HG03139 (cell line): ENCODE results near the gene NMNAT2.
"Not testable (repeated sequence)": the region's sequence is repeated elsewhere in the genome, so short reads cannot be mapped to it uniquely, and the experiment has no call there.

ENCODE experiments used
- ATAC-seq: cut with Tn5 transposase; IDR thresholded peaks from one replicate; pipeline ENCODE4 v1.9.1; 2021; ENCODE audit not compliant: unreplicated experiment

NMNAT2 gene

DNA sequence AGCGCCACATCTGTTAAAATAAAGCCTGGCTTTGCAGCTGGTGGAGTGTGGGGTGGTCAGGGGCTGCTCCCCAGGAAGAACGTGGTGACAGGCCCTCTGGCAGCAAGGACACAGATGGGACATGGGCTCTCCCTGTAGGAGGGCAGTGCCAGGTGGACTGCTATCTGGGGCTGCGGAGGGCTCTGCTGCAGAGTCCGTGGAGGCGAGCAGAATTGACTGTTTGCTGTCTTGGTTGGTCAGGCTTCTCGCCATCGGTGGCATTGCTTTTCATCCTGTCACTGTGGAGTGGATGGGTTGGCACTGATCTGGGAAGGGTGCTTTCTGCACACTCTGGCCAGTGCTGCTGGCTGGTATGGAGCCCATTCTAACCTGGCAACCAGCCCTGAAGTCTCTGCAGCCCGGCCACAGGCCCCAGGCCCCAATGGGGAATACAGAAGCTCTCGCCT is 129.1 kb downstream of the NMNAT2 start:
- no peak for ATAC-seq

DNA sequence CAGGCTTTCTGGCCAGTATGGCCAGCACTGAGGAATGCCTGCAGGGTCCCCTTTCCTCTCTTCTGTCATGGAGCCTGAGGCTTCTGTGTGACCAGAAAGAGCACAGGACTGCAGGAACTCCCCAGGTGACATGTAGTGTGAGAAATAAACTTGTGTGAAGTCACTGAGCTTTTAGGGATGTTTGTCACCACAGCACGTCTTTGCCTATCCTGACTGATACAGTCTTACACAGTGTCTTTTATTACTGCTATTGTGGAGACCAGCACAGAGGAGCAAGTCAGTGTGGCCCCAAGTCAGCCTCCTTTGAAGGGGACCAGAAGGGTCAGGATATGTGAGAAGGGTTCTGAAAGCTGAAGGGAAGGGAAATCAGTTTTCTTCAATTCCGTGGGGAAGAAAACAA is 129.6 kb downstream of the NMNAT2 start:
- no peak for ATAC-seq

DNA sequence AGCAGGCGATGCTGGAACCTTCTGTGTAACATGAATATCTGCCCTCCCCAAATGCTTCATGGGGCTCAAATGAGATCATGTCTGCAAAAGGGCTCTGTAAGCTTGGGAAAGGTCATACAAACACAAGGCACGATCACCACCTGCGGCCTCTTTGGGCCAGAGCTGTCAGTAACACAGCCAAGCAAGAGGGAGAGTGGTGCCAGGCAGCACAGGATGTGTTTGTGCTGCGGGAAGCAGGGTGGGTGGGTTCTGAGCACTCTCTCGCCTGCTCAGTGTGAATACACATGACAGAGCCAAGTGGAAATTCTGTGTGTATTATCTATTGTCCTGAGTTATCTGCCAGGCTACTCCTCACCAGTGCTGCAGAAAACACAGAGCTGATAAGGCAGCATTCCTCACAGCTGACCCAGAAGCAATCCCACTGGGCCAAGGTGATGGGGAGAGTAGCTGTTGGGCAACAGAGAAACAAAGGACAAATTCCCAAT is 130.9 kb downstream of the NMNAT2 start:
- no peak for ATAC-seq

DNA sequence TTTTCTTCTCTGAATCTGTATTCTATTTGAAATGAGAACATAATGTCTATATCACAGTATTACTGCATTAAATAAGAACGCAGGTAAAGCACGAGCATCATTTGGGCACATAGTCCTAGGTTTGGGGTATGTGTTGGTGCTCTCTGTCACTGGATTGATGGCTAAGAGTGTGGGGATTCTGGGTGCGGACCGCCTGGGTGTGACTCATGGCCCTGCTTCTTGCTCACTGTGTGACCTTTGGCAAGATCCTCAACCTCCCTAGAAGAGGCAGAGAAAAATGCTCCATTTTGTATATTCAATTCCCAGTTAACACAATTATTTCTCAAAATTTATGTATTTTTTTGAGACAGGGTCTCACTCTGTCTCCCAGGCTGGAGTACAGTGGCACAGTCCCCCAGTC is 132.4 kb downstream of the NMNAT2 start:
- ATAC-seq, result no peak

DNA sequence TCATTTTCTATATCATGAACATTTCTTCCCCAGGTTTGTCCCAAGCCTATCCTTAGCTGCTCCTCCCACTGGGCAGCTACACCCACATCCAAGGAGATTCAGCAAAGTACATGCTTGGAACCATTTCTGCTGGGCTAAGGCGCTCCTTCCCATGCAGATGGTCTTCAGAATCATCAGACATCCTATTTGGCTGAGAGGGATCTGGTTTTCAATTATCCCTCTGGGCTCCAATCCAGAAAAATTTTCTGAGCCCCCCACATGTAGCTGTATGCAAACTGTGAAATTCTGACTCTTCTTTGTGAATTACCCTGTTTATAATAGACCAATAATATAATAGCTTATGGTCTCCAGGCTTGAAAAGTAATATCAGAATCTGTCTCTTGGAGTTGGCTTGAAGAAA is 132.9 kb downstream of the NMNAT2 start:
- no peak for ATAC-seq

DNA sequence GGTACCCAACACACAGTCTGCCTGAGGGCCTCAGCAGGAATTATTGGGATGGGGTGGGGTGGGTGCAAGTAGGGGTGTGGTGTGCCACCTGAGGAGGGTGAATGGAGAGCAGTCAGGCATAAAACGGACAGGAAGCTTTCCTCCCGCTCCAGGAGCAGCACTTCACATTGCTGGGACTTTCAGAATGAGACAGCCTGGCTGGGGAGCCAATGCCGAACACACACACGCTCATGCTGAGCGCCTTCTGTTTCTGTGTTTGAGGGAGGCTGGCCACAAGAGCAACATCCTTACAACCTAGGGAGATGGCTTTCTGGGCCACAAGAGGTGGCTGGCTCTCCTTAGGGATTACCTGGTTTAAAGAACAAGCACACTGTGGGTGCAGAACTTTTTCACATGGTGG is 134.1 kb downstream of the NMNAT2 start:
- no peak for ATAC-seq

DNA sequence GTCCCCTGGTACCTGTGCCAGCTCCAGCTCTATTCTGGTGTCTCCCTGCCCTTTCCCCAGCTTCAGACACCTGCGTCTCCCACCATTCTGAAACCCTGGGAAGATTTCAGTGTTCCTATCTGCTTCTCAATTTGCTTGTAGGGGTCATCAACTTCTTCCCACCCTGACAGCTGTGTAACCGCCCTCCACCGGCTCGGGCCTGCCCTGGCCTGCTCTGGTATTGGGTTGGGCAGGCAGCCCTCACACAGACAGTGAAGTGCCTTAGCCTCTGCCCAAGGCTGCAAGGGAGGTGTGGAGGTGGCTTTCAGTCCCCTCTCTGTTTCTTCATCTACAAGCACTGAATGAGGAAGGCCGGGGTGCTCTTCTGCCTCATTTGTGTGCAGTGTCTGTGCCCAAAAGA is 134.9 kb downstream of the NMNAT2 start:
- no peak for ATAC-seq

DNA sequence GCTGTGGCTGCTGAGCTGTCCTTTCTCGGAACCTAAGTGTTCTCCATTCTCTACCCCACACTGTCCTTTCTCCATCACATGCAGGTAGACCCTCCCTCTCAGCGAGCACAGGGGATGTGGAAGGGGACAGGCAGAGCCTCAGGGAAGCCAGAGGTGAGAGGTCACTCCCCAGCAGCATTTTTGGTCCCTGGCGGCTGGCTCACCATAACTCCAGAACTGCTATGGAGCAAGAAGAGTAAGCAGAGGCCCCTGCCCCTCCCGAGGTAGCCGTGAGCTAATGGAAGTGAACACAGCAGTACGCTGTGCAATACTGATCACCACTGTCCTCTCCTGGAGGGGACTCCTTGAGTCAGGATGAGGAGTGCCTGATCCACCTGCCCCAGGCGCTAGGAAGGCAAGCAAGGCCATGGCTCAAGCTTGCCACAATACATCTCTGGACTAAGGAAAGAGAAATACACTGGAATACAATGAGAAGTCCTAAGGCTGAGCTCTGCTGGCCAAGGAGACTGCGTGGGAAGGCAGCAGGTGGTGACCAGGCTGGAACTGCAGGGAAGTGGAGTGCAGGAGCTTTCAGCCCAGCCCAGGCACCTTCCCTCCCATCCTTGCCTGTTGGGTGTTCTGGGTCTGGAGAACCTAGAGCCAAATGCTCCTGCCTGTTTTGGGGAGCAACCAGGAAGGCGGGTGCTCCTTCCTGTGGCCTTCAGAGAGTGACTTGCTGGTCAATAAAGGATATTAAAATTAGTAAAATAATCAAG is 135.9 kb downstream of the NMNAT2 start:
- no peak for ATAC-seq

DNA sequence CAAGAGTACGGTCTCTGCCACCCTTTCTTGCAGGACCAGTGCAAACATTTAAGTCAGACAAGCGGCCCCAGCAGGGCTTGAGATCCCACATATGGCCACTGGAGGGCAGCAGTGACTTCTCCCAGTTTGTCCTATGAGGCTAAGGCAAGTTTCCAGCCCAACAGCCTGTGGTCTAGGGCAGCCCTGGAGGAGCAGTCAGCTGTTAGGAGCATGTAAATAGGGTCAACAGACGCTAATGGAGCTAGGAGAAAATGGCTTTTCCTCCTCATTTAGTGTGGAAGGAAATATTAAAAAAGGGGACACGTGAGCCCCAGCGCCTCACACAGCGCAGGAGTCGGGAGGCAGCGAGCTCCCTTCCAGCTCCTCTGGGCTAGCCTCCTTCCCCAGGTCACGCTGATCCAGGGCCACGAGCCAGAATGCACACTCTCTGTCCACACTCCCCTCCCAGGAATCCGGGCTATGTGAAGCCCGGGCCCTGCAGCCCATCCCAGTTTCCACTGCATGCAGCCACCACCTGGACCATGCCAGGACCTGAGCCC is 136.6 kb downstream of the NMNAT2 start:
- ATAC-seq, result no peak

DNA sequence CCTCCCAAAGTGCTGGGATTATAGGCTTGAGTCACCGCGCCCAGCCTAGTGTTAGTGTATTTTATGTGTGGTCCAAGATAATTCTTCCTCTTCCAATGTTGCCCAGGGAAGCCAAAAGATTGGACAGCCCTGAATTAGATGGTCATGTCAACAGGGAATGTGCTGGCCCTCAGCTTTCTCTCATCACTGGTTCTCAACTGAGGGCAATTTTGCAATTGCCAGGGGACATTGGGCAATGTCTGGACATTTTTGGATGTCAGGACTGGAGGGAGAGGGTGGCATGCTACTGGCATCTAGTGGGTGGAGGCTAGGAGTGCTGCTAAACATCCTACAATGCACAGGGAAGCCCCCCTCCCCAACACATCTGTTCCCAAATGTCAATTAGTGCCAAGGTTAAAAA is 137.1 kb downstream of the NMNAT2 start:
- ATAC-seq, result no peak

DNA sequence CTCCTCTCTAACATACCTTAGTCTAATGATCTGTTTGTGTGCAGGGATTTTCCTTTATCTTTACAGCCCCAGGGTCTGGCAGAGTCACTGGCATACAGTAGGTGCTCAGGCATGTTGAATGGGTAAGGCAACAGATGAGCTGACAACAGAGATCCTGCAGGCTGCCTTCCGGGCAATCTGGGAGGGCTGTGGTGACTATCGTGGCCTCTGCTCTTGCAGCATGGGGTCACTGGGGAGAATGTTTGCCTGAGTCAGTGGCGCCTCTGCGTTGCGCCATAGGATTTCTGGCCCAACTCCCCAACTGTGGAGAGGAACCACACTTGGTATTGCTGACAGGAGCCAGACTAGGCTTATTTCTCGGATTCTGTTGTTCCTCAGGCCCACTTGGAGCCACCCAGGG is 138.3 kb downstream of the NMNAT2 start:
- no peak for ATAC-seq

DNA sequence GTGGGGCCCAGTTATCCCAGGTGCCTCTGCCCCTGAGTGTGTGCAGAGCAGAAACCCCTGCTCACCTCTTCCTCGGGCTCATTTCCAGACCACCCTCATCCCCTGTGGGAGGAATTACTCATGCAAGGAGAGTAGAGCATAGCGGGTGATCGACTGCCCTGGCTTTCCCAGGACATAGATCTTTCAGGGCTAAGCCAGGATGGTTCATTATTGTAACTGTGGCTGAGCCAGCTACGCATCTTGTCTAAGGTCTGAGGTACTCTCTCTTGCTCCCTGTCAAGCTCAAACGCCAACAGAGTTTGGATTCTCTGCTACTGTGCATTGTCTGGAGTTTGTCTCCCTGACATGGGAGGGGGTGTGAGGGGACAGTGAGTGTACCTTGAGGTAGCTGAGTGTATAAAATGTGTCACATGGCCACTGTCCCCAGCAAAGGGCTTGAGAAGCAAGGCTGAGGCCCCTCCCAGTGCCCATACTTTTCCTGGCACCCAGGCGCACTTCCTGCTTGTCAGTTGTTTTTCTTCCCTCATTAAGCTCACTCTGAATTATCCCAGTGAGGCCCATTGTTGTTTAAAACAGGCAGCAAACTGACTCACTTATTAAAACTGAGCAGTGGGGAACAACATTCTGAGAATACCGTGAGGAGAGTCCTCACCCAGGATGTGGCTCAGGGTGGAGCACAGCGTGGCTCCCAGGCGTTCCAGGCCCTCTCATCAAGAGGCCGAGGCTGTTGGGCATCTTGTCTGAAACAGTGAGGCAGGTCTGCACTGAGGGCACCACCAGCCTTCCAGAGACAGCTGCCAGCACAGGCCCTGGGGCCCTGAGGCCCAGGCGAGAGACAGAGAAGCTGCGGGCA is 139.2 kb downstream of the NMNAT2 start:
- no peak for ATAC-seq

DNA sequence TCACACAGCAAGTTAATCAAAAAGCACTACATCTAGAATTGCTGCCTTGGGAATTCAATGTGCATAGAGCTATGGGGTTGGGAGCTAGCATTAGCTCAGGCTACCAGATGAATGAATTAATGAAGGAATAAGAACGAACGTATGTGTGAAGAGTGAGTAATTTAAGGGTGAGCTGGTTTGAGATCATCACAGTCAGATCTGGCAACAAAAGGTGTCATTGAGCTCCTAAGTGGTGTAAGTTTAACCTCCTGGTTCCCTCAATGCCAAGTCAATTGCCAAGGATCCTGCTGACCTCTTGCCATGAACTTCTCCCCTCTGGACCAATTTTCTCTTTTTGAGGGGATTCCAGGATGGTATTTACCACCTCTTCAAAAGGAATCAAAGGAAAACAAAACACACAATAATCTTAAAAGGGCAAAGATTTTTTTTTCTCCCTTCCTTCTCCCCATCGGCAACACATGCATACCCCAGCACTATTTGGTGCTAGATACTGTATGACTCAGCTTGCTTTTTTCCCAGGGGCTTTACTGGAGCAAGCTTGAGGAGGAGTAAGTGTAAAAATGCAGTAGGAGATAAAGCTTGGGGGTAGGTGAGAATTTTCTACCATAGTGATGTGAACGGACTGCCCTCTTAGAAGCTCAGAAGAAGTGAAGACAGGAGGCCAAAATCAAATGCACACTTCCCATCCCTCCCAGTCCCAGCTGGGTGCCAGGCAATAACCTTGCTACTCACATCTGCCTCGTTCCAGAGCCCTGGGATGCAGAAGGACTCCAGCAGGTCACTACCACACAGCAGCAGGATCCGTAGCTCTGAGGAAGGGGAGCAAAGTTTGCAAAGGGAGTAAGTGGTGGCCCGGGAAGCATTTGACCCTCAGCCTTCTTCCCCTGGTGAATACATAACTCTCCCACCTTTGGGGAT is 140.1 kb downstream of the NMNAT2 start:
- no peak for ATAC-seq

DNA sequence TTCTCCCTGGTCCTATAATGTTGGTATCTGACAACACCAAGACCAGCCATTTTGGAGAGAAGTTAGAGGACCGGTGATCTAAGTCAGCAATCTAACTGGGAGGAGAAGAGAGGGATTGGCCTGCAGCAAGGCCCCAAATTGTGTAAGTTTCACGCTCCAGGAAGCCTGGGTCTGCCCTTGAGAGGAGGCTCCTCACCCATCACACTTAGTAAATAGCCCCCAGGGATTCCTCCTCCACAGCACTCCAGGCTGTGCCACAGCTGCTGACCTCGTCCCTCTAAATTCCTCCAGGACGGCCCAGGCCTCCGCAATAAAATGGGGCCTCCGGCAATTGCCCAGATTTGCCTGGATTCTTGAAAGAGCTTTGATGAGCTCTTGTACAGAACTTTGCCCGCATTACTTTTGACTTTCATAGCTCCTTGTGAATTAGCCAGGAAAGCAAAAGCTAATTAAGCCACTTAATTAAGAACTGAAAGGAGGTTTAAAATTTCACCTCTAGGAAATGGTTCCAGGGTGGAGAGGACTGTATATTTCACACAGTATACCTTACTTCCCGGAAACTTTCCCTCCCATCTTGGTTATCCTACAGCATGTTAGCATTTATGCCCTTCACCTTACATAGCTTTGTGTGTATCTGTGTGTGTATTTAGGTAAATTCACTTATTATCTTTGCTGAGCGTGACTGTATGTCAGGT is 141.6 kb downstream of the NMNAT2 start:
- no peak for ATAC-seq

DNA sequence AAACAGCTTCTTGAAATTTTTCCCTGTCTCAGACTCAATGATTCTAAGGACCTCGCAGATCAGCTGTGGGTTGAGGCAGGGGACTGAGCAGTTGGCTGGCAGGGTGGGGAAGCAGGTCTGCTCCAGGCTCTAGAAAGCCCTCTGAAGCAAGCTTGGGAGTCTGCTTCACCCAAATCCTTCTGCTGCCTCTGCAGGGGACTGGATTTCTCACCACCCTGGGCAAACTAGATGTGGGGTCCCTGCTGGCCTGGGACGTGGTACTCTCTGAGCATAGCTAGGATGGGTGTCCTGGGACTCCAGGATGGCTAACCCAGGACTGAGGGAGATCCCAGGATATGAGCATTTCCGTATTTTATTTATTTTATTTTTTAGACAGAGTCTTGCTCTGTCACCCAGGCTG is 142.9 kb downstream of the NMNAT2 start:
- no peak for ATAC-seq

DNA sequence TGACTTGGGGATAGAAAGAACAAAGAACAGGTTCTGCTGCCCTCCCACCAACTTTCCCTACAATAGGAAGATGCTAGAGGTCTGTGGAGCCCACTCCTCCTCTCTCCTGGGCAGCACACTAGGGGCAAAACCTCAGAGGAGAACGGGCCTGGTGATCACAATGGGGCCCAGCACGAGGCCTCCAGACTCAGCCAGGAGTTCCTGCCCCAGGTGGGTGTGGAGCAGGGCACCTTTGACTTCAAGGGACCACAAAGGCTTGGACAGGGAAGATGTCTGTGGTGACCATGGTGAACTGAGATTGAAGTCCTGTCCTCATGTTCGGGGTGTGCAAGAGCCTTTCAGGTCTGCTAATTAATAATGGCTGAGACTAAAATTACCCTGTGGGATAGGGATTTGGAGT is 143.3 kb downstream of the NMNAT2 start:
- no peak for ATAC-seq

DNA sequence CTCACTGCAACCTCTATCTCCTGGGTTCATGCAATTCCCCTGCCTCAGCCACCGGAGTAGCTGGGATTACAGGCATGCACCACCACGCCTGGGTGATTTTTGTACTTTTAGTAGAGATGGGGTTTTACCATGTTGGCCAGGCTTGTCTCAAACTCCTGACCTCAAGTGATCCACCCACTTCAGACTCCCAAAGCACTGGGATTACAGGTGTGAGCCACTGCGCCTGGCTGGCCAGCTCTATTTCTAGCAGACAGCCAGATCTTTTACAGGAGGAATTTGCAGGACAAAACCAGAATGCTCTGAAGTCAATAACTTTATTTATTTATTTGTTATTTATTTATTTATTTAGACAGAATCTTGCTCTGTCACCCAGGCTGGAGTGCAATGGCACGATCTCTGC is 144.2 kb downstream of the NMNAT2 start:
- ATAC-seq, result not testable (repeated sequence)

DNA sequence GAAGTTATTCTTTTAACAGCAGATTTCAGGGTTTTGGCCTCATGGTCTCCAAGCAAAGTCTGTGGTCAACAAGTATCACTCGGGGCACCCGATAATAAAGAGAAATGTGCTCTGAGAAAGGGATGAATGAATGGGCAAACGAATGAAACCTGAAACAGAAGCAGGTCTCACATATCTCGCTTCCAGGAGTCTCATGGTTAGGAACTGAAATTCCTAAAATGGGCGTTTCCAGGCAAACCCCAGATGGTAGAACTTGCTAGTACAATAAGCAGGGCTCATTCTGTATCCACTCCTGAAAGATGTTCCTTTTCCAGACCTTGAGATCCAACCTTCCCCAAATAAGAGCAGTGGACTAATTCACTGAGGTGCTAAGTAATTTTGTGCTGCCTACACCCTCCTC is 144.9 kb downstream of the NMNAT2 start:
- ATAC-seq, result no peak

DNA sequence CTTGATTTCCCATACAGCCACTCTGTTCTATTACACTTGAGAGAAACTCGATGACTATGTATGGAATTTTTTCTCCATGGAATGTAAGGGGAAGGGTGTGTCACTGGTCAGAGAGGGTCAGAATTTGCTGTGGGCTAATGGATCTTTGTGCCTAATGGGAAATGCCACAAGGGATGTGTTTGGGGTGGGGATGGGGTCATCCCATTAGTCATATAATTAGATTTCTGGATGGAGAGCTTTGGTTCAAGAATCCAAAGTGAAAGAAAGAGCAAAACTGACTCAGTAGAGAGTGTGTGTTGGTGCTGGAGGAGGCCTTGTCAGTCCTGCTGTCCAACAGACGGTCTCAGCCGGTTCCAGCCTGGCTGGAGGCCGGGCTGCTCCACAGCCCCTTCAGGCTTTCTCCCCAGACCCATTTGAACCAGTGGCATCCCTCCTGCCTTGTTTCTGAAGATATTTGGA is 145.8 kb downstream of the NMNAT2 start:
- no peak for ATAC-seq

DNA sequence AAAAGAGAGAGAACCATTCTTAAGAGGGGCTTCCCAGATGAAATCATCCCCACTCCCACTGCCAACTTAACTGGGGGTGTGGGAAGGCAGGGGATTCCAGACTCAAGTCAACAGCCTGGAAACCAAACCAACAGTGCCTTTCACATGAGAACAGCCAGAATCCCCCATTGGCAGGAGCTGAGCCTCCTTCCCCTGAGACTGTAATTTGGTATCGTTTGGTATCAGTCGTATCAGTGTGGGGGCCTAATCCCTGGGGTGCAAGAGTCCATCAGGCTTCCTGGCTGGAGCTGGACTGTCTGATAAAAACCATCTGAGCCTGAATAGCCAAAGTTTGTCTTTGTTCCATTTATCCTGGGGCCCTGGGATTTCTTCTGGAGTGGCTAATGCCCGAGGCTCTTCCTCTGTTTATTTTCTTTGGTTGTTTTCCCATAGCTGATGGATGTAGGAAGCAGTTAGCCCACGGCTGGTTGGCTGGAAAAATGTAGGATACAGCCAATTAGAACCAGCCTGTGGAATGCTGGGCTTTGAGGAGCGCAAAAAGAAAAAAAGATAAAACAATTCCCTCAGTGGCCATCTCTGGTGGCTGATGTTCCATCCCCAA is 147.5 kb downstream of the NMNAT2 start:
- ATAC-seq, result no peak
